Fibroblast of skin of left quadriceps (primary cell): ENCODE data around the gene DDX11.
"Not testable (repeated sequence)": the region's sequence is repeated elsewhere in the genome, so short reads cannot be mapped to it uniquely, and the experiment has no call there.

Source experiments
- DNase-seq, 2 experiments: peaks; one replicate each; pipeline ENCODE4 v3.0.0-alpha.2; 2013; ENCODE audit warnings: low read depth in 2 of 2

DDX11 gene

GRCh38 chr12:31099434-31099833, 25.8 kb downstream of the DDX11 start:
- not testable (repeated sequence) for DNase-seq

DNA sequence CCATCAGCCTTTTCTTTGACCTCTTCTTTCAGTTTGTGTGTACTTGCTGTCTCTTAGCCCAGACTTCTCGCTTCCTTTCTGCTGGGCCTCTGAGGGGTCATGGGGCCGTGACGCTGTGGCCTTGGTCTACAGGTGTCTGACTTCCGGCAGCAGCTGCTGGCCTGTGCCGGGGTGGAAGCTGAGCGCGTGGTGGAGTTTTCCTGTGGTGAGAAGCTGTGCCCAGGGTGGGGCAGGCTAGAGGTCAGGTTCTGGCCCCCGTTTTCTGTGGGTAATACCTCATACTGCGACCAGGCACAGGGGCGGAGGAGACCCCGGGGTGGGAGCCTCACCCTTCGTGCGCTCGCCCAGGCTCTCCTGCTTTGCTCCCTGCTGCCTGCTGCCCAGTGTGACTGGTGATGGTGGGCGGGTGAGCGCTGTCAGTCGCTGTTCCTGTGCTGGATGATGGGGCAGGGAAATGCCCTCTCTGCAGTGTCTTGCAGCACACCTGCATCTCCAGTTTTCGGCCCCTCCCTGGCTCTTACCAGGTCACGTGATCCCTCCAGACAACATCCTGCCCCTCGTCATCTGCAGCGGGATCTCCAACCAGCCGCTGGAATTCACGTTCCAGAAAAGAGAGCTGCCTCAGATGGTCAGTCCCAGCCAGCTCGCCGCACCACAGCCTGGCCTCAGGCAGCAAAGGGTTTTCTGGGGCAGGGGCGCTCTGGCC, 27.0 kb downstream of the DDX11 start:
- DNase-seq, result not testable (repeated sequence)

DNA sequence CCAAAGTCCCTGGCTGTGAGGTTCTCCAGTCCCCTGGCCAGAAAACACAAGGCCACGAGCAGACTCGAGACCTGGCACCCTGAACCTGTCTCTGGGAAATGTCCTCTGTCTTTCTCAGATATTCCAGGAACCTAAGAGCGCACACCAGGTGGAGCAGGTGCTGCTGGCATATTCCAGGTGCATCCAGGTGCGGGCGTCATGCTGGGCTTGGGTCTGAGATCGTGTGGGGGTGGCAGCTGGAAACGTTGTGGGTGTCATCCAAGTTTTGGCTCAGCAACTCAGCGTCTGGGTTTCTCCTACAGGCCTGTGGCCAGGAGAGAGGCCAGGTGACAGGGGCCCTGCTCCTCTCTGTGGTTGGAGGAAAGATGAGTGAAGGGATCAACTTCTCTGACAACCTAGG, 28.5 kb downstream of the DDX11 start:
- not testable (repeated sequence) for DNase-seq

DNA sequence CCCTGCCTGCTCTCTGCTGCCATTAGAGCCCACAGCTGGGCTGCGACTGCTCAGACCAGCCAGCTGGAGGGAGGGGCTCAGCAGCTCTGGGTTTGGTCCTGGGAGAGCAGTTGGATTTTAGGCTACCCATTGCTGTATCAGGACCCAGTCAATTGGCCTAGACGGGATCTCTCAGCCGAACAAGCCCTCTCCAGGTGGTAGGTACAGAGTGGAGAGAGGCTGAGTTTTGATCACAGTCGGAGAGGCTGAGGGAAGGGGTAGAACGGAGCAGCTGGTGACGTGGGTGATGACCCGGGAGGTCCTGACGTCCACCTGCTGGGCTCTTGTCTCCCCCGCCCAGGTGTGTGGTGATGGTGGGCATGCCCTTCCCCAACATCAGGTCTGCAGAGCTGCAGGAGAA, 28.9 kb downstream of the DDX11 start:
- DNase-seq, result not testable (repeated sequence)

GRCh38 chr12:31103561-31103975, 29.9 kb downstream of the DDX11 start:
- DNase-seq, result not testable (repeated sequence)

DNA sequence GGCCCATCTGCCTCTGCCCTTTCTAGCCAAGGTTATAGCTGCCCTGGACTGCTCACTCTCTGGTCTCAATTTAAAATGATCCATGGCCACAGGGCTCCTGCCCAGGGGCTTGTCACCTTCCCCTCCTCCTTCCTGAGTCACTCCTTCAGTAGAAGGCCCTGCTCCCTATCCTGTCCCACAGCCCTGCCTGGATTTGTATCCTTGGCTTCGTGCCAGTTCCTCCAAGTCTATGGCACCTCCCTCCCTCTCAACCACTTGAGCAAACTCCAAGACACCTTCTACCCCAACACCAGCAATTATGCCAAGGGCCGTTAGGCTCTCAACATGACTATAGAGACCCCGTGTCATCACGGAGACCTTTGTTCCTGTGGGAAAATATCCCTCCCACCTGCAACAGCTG, 30.6 kb downstream of the DDX11 start:
- DNase-seq, result not testable (repeated sequence)

GRCh38 chr12:31104773-31105172, 31.1 kb downstream of the DDX11 start:
- DNase-seq, result not testable (repeated sequence)

- no peak for DNase-seq
These were observed 32.0 kb downstream of the DDX11 start for GRCh38 chr12:31105668-31106067.

- no peak for DNase-seq
These were observed 32.6 kb downstream of the DDX11 start for GRCh38 chr12:31106101-31106803.

GRCh38 chr12:31109773-31110172, 36.1 kb downstream of the DDX11 start:
- DNase-seq, result not testable (repeated sequence)

GRCh38 chr12:31110263-31110662, 36.6 kb downstream of the DDX11 start:
- not testable (repeated sequence) for DNase-seq

GRCh38 chr12:31115092-31115601, 41.5 kb downstream of the DDX11 start:
- not testable (repeated sequence) for DNase-seq

- DNase-seq, result not testable (repeated sequence)
These were observed 43.2 kb downstream of the DDX11 start for GRCh38 chr12:31116846-31117202.

DNA sequence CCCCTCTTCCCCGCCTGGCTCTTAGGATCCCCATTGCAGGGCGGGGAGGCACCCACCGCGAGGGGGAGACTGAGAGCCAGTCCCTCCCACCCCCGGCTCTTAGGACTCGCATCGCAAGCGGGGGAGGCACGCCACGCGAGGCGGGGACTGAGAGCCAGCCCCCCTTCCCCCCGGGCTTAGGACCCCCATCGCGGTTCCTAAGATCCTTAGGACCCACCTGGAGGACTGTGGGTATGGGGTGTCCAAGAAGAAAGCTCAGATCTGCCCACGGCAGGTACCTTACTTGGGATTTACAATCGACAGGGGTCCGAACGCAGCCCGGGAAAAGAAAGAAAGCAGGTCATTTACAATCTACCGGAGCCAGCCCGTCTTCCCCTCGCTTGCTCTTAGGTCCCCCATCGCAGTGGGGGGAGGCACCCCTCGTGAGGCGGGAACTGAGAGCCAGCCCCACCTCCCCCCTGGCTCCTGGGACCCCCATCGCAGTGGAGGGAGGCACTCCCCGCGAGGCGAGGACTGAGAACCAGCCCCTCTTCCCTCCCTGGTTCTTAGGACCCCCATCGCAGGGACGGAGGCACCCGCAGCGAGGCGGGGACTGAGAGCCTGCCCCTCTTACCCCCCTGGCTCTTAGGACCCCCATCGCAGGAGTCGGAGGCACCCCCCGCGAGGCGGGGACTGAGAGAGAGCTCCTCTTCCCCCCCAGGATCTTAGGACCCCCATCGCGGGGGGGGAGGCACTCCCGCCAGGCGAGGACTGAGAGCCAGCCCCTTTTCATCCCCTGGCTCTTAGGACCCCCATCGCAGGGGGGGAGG, 43.7 kb downstream of the DDX11 start:
- DNase-seq, result no peak

DNA sequence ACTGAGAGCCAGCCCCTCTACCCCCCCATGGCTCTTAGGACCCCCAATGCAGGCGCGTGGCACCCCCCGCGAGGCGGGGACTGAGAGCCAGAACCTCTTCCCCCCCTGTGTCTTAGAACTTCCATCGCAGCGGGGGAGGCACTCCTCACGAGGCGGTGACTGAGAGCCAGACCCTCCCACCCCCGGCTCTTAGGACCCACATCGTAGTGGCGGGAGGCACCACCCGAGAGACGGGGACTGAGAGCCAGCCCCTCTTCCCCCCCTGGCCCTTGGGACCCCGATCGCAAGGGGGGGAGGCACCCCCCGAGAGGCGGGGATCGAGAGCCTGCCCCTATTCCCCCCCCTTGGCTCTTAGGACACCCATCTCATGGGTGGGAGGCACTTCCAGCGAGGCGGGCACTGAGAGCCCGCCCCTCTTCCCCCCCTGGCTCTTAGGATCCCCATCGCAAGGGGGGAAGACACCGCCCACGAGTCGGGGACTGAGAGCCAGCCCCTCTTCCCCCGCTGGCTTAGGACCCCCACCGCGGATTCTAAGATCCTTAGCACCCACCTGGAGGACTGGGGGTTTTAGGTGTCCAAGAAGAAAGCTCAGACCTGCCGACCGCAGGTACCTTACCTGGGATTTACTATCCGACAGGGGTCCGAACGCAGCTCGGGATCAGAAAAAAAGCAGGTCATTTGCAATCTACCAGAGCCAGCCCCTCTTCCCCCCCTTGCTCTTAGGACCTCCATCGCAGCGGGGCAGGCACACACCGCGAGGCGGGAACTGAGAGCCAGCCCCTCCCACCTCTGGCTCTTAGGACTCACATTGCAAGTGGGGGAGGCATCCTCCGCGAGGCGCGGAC, 44.9 kb downstream of the DDX11 start:
- peak; percentile 3 for DNase-seq

- no peak for DNase-seq
These were observed 45.6 kb downstream of the DDX11 start for GRCh38 chr12:31119192-31119802.

GRCh38 chr12:31119803-31120211, 46.1 kb downstream of the DDX11 start:
- no peak for DNase-seq

DNA sequence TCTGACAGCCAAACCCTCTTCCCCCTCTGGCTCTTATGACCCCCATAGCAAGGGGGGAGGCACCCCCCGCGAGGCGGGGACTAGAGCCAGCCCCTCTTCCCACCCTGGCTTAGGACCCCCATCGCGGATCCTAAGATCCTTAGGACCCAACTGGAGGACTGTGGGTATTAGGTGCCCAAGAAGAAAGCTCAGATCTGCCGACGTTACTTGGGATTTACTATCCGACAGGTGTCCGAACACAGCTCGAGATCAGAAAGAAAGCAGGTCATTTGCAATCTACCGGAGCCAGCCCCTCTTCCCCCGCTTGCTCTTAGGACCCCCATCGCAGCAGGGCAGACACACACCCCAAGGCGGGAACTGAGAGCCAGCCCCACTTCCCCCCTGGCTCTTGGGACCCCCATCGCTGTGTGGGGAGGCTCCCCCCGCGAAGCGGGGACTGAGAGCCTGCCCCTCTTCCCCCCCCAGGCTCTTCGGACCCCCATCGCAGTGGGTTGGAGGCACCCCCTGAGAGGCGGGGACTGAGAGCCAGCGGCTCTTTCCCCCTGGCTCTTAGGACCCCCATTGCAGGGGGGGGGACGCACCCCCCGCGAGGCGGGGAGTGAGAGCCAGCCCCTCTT, 46.8 kb downstream of the DDX11 start:
- no peak for DNase-seq

DNA sequence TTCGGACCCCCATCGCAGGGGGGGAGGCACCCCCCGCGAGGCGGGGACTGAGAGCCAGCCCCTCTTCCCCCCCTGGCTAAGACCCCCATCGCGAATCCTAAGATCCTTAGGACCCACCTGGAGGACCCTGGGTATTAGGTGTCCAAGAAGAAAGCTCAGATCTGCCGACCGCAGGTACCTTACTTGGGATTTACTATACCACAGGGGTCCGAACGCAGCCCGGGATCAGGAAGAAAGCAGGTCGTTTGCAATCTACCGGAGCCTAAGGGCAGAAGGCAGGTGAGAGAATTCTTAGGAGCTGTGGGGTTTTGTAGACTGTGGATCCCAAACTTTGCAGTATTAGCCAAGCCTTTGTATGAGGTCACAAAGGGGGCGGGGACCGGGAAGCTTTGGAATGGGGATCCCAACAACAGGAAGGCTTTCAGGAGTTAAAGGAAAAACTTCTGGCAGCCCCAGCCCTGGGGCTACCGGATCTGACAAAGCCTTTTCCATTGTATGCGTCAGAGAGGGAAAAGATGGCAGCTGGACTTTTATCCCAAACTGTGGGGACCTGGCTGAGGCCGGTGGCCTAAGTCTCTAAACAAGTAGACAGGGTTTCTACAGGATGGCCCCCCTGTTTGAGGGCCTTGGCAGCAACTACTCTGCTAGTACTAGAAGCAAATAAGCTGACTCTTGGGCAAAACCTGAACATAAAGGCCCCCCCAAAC, 47.5 kb downstream of the DDX11 start:
- DNase-seq, result not testable (repeated sequence)

DNA sequence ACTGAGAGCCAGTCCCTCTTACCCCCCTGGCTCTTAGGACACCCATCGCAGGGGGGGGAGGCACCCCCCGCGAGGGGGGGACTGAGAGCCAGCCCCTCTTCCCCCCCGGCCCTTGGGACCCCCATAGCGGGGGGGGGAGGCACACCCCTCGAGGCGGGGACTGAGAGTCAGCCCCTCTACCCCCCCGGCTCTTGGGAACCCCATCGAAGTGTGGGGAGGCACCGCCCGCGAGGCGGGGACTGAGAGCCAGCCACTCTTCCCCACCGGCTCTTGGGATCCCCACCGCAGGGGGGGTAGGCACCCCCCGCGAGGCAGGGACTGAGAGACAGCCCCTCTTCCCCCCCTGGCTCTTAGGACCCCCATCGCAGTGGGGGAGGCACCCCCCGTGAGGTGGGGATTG, 48.8 kb downstream of the DDX11 start:
- no peak for DNase-seq
